Activated CD8-positive, alpha-beta memory T cell treated with anti-CD3 and anti-CD28 coated beads, Interleukin-2, amount 50 U/mL, for 24 hours (primary cell): ENCODE measurements around the gene WIPI1.
"Not testable (repeated sequence)": the region's sequence is repeated elsewhere in the genome, so short reads cannot be mapped to it uniquely, and the experiment has no call there.

Experiments used
- DNase-seq: peaks from one replicate; pipeline ENCODE4 v3.0.0-alpha.2; 2020; ENCODE audit errors: extremely low read depth

Gene WIPI1

GRCh38 chr17:68417317-68417716, 40.0 kb downstream of the WIPI1 start:
- DNase-seq, result no peak

- DNase-seq, result not testable (repeated sequence)
These were observed 42.4 kb downstream of the WIPI1 start for GRCh38 chr17:68414901-68415300.

GRCh38 chr17:68413597-68414560, 43.4 kb downstream of the WIPI1 start:
- DNase-seq, result not testable (repeated sequence)

GRCh38 chr17:68407656-68408055, 49.6 kb downstream of the WIPI1 start:
- not testable (repeated sequence) for DNase-seq

GRCh38 chr17:68403837-68404236, 53.5 kb downstream of the WIPI1 start:
- DNase-seq, result not testable (repeated sequence)

- DNase-seq, result no peak
These were observed 54.2 kb downstream of the WIPI1 start for GRCh38 chr17:68403122-68403521.

GRCh38 chr17:68401288-68401687, 56.0 kb downstream of the WIPI1 start:
- no peak for DNase-seq

GRCh38 chr17:68400404-68400735, 56.9 kb downstream of the WIPI1 start:
- DNase-seq, result no peak

- no peak for DNase-seq
These were observed 57.5 kb downstream of the WIPI1 start for GRCh38 chr17:68399638-68400403.

- DNase-seq, result no peak
These were observed 58.3 kb downstream of the WIPI1 start for GRCh38 chr17:68398691-68399637.

- DNase-seq, result no peak
These were observed 60.2 kb downstream of the WIPI1 start for GRCh38 chr17:68397108-68397536.

- DNase-seq, result no peak
These were observed 60.8 kb downstream of the WIPI1 start for GRCh38 chr17:68396226-68397107.

GRCh38 chr17:68394608-68395331, 62.5 kb downstream of the WIPI1 start:
- no peak for DNase-seq

GRCh38 chr17:68391561-68392268, 65.6 kb downstream of the WIPI1 start:
- no peak for DNase-seq

GRCh38 chr17:68390888-68391545, 66.3 kb downstream of the WIPI1 start:
- no peak for DNase-seq

- DNase-seq, result no peak
These were observed 68.3 kb downstream of the WIPI1 start for GRCh38 chr17:68389041-68389440.

GRCh38 chr17:68387435-68388218, 69.7 kb downstream of the WIPI1 start:
- no peak for DNase-seq
